Medulla oblongata (tissue), 1 donor: ENCODE data around the gene CMIP.
A peak's percentile ranks its signal among the peaks of the same experiment; 100 is the strongest.

Experiments used
- DNase-seq: peaks from one replicate; pipeline ENCODE4 v3.0.0-alpha.2; 2015; ENCODE audit errors: extremely low spot score

CMIP gene

DNA sequence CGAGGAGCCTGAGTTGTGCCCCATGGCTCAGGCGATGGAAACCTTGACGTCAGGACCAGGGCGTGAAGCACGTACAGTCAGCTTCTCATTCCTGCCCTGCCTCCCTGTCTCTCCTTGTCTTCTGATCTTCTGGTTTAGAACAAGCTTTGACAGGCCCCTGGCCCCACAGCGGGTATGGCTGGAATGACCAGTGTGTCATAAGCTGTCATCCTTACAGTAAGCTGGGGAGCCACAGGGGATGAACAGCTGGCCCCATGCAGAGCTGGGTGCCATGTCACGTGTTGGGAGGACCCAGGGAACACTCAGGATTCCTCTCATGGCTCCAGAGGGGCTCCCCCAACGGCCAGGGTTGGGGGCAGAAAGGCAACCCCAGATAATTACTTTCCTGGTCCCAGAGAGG lies 176.9 kb downstream of the CMIP start:
- no peak for DNase-seq

DNA sequence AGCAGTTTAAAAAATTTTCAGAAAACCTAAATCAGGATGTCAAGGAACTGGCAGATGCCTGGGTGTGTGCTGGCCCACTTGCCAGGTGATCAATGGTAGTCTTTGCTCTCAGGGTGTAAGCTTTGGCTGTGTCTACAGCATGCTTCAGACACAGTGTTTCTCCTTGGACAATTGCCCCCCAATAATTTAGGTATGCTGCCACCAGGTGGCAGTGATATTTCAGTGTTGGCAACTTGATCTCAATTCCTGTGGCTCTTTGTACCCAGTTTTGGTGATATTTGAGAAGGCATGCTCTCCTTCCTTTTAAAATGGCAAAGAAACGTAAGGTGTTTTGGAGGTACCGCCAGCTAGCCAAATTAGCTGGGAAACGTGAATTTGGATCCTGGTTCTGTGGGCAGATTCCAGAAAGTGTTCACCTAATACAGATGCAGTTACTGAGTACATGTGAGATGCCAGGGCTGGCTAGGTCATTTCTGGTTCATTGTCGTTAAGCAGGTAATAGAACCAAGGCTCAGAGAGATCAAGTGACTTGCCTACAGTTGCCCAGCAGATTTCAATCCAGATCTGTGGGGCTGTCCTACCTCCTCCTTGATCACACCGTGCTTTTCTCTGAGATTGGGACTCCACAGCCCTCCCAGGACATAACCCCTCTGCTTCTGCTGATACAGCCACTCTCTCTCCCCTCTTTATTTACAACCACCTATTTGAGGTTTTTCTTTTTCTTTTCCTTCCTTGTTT lies 178.9 kb downstream of the CMIP start:
- peak; percentile 80 for DNase-seq

DNA sequence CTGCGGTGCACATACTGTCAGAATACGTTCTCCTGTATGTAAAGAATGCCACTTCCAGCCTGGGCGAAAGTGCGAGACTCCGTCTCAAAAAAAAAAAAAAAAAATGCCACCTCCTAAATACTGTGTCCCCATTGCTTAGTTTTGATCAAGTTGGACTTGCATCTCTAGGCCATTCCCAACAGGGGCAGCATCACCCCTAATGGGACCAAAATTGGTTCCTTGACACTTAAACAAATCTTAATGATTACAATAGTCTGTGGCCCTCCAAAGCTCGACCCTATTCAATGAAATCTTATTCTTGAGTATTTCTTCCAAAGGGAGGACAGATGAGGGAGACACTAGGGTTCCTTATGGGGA lies 179.8 kb downstream of the CMIP start:
- no peak for DNase-seq

DNA sequence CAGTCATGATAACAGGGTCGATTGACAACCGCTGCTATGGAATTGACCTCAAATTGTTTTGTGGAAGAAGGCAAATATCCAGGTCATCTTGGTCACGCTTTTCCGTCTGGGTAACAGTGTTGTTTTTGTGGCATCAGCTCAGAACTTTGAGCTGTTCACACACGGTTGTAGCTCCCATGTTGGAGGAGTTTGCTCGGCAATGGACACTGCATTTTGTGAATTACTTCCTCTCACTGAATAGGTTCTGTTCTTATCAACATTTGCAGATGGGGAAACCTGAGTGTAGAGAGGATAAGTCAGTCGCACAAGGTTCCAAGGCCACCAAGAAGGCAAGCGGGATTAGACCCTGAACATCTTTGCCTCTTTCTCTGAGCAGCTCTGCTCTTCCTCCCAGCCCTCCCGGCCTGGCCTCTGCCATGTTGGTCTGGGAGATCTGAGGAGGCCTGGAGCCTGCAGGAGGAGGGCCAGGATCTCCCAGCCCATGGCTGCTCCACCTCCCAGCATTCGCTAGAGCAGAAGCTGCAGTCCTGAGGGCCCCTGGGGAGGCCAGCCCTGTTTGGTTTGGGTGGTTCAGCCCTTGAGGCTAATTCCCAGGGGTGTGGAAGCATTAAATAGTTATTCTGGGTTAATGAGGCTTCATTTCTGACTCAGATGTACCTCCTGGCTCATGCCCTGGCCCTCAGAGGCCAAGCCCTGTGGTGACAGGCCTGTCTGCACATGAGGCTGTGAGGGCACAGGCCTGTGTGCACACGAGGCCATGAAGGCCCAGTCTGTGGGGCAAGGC lies 180.3 kb downstream of the CMIP start:
- DNase-seq = no peak

DNA sequence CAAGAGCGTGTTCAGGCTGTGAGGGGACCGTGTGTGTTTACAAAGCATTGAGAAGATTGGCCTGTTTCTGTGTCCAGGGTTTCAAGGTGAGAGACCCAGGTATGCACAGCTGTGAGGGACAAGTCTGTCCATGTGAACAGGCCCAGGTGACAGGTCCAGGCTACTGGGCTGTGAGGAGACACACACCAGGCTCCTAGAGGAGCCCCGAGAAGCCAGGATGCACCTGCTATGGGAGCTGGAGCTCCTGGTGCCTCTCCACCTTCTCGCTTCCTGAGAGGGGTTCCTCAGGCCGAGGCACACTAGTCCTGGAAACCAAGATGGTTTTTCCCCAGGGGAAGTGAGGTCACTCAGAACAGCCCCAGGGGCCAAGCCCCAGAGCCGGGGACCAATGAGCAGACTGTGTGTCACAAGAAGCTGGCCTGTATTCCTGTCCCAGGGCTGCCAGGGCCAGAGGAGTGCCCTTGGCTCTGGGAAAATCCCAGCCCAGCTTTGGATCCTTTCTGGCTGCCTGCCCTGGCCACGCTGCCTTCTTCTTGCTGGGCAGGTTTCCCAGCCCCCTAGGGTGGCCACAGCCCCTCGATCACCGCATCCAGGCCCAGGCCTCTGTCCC lies 181.0 kb downstream of the CMIP start:
- peak; percentile 74 for DNase-seq

DNA sequence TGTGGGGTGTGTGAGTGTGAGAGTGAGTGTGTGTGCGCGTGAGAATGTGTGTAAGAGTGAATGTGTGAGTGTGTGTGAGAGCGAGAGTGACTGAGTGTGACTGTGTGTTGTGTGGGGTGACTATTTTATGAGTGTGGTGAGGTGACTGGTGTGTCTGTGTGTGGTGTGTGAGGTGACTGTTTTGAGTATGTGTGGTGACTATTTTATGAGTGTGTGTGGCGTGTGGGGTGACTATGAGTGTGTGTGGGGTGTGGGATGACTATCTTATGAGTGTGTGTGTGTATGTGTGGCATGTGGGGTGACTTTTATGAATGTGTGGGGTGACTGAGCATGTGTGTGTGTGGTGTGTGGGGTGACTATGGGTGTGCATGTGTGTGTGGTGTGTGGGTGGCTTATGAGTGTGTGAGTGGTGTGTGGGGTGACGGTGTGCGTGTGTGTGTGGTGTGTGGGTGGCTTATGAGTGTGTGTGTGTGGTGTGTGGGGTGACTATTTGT lies 181.6 kb downstream of the CMIP start:
- DNase-seq = no peak

DNA sequence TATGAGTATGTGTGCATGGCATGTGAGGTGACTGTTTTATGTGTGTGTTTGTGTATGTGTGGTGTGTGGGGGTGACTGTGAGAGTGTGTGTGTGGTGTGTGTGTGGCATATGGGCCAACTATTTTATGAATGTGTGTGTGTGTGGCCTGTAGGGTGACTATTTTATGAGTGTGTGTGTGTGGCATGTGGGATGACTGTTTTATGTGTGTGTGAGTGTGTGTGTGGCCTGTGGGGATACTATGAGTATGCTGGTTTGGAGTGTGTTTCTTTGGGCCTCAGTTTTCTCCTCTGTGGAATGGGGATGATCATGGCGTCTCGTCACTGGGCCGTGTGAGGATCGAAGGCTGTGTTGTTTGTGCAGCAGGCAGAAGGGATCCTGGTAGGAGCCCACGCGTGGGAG lies 182.4 kb downstream of the CMIP start:
- no peak for DNase-seq

DNA sequence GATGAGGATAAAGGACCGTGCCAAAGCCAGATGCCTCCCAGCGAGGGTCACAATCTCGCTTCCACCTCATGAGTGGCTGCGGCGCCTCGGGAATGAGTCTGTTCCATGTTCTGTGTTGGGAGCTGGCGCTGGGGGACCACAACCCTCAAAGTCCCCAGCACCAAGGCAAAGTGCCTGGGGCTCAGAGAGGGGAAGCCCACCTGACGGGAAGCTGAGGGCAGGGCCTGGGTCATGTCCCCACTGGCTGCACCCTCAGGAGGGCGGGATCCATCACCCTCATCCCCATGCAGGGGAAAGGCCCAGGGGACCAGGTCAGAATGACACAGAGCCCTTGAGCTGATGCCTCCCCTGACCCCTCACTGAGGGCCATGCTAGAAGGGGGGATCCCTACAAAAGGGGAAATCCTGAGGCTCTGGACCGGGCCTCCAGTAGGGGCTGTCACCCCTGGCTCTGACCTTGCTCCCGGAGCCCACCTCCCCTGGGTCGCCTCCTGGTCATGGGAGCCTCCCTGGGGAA lies 183.2 kb downstream of the CMIP start:
- DNase-seq = no peak

DNA sequence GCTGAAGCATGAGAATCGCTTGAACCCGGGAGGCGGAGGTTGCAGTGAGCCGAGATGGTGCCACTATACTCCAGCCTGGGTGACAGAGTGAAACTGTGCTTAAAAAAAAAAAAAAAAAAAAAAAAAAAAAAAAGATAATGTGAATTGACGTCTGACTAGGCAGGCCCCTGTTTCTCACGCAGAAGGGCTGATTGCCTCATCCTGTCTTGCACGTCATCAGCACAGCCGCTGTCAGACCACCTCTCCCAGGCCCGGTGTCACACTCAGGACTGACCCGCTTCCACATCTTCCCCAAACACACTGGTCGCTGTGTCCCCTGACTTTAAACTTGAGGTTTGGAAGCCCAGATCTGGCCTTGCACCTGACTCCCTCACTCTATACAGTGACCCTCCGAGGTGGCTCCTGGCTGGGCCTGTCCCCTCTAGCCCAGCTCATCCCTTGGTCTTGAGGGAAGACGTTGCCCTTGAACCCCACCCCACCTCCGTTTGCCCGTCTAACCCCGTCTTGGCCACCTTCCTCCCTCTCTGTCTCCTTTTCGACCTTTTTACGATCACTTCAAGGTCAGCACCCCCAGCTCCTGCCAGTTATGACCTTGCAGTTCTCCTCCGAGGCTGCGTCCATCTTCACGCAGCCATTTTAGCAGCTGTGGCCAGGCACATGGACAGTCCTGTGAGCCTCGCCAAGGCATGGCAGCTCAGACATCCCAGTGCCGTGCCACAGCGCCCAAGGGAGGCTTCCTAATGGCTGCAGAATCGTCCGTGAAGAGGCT lies 184.6 kb downstream of the CMIP start:
- DNase-seq = no peak

DNA sequence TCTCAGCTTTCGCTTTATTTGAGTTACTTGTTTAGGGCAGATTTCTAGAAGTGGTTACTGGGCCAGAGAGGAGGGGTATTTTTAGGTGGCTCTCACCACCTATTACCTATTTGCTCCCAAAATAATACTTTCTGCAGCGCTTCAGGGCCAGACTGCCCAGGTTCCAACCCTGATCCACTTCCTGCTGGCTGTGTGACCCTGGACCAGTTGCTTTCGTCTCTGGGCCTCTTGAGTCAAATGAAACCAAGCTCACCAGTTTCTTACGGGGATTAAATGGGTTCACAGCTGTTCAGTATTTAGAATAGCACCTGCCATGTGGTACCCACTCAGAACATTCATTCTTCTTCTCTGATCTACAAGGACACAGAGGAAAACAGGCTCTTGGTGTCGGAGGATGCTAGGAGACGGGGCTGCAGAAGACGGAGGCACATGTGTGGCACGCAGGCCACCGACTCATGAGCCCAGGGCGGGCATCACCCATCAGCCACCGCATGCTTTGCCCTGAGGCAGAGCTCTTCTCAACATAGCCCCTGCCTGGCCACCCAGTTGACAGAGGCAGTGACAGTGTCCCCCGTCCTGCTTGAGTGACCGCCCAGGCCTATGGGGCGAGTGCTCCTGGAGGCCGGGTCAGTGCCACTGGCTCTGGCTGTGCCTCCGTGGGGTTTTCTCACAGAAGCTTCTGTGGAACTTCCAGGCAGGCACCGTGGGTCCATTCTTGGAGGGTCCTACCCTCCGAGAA lies 185.5 kb downstream of the CMIP start:
- no peak for DNase-seq

DNA sequence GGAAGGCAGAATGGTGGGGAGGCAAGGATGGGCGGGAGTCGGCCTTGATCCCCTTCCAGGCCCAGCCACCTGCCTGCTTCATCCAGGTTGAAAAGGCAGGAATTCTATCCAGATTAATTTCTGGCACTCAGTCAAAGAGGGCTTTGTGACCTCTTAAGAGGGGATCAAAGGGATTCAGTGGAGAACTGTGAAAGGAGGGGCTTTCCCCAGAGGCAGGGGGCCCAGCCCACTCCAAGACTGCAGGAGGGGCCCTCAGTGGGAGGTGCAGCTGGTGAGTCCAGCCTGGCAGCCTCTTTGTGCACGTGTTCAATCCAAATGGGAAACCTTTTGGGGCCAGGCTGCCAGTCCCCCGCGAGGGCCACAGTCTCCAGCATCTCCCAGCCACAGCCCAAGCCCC lies 186.0 kb downstream of the CMIP start:
- no peak for DNase-seq

DNA sequence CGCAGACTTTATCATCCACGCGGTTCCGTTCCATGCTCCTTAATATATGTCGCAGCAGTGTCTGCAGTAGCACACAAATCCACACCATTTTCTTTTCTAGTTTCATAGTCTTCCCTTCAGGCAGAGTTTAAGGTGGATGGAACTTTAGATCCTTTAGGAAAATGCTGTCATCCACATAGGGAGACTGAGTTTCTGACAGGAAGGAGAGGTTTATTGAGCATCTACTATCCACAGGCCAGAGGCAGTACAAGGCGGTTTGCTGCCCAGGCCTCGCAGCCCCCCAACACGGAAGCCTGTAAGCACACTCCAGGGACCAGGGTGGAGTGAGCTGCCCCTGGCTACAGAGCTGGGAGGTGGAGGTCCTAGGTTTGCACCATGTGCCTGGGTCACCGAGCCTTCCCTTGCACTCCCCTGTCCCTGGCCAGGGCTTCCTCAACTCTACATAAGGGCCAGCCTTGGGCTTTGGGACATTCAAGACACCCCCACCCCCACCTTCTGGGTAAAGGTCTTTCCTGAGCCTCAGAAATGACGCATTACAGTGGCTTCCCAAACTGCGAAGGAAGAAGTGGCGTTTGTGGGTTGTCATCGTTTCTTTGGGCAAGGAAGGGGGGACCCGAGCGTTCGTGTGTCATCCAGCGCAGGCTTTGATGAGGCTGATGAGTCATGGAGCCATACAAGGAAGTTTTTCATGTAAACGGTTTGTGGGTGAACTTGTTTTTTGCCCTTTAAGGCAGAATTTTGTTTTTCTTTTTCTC lies 188.0 kb downstream of the CMIP start:
- DNase-seq = no peak

DNA sequence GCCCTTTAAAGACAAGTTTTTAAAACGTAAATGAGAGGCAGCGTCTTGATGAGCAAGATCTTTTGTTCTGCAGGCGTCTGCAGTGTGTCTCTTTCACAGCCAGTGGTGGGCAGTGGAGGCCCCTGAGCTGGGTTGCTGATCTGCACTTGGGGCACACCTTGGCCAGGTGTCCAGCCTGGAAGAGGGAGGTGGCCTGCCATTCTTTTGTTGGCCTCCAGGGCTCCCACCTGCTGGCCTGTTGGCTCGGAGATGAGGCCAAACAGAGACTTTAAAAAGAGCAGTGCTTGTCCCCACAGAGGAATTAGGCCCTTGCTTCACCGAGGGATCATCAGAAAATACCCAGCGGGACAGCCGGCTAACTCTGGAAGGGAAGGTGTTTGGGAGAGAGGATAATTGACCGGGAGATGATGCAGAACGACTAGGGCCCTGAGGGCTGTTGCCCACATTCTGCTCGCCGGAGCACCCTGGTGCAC lies 188.6 kb downstream of the CMIP start:
- no peak for DNase-seq

DNA sequence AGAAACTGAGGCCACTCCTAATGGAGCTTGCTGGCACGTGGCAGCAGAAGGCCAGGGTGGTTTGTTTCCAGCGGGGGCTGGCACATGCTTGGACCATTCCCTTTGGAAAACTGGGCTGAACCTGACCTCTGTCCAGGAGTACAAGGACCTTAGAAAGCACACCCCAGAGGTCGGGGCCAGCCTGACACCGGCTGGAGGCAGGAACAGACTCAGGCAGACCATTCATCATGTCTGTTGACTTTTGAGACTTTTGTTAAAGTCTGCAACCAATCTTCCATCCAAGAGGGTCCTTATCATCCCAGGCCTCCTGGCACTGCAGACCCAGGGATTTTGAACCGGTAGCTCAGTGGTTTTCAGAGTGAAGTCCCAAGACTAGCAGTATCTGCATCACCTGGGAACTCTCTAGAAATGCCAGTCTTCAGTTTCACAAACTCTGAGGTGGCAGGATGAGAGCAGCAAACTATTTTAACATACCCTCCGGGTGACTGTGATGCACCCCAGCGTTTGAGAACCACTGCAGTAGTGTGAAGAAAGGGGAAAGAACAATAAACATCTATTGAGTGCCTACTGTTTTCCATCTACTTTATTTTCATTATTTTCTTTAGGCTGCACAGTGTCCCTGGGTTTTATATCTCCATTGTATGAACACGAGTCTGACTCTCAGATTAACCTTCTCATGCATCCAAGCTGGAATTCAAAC lies 189.2 kb downstream of the CMIP start:
- no peak for DNase-seq

DNA sequence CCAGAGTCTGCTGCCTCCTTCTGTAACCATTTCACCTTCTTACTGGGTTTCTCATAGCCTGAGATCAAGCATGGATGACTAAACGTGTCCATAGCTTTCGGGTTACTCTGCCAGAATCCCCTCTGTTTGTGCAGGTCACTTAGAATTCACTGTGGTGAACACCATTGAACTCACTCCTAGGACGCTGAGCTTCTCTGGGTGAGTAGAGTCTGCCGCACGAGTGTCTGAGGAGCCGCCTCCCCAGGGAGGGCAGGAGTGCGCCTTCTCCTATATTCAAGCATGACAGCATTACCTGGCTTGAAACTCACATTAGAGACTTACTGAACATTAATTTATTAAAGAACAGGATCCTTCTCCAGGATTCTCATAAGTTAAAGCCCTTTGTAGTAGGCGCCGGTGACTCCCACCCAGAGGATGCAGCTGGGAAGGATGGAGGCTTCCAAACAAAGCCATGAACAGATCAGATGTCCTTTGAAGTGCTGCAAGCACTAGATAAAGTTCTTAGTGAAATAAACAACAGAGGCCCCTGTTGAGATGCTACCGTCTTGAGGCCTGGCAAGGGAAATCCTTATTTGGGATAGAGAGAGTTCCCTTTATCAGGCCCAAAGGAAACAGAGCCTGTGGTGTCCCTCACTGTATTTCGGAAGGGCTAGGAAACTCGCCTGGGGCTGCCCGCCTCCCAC lies 189.9 kb downstream of the CMIP start:
- DNase-seq = no peak

DNA sequence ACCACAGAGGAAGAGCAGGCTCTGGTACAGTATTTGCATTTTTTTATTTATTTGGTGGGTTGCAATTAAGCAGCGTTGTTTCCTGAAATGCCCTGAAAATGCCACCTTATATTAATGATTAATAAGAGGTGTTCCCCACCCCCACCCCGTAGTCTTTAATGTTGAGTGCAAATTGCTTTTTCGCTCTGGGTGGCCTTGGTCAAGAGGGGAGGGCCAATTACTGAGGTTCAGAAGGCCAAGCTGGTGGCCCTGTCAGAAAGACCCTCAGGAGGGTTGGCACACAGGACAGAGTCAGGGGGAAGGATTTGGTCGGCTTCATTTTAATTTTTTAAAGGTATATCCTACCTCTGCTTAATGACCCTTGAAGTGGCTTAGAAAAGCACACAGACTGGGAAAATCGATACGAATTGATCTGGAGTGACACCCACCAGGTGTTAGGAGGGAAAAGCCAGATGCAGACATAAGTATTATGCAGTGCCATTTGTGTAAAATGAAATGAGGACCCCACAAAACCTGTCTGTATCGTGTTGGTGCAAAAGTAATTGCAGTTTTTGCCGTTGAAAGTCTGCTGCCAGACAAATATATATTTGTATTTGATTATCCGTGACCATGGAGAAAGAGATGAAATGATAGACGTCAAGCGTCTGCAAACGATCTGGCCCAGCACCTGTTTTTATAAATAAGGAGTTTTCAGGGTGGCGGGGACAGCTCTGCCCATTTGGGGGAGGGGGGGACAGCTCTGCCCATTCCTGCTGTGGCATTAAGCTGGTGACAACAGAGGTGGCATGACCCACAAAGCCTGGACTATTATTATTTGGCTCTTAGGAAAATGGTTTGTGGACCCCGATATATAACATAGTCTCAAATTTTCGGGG lies 190.7 kb downstream of the CMIP start:
- no peak for DNase-seq

DNA sequence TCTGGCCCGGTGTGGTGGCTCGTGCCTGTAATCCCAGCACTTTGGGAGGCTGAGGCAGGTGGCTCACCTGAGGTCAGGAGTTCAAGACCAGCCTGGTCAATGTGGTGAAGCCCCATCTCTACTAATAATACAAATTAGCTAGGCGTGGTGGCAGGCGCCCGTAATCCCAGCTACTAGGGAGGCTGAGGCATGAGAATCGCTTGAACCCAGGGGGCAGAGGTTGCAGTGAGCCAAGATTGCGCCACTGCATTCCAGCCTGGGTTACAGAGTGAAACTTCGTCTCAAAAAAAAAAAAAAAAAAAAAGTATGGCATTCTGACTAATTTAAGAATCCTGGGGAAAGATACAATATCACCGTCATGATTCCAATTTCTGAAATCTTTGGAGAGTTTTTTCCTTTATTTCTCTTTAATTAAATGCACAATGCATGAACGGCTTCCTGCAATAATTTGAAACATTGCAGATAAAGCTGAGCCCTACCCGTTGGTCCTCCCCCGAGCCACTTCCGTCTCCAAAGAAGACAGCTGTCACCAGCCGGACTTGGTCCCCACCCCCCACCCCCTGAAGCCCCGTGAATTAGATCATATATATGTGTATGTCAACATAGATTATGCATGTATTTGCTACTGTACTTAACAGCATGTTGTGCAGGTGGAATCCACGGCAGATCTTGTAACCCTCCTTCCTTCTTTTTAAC lies 191.8 kb downstream of the CMIP start:
- DNase-seq = no peak
